Stimulated activated CD4-positive, alpha-beta T cell treated with anti-CD3 and anti-CD28 coated beads, Interleukin-4, amount 100 ng/mL, for 1 hour (primary cell): Measurements from ENCODE around the gene ADARB2.
"Not testable (repeated sequence)": the region's sequence is repeated elsewhere in the genome, so short reads cannot be mapped to it uniquely, and the experiment has no call there.

ENCODE experiments used
- DNase-seq: peaks from one replicate; pipeline ENCODE4 v3.0.0-alpha.2; 2020

The ADARB2 gene

GRCh38 chr10:1360011-1360557, 377.2 kb downstream of the ADARB2 start:
- DNase-seq, result no peak

DNA sequence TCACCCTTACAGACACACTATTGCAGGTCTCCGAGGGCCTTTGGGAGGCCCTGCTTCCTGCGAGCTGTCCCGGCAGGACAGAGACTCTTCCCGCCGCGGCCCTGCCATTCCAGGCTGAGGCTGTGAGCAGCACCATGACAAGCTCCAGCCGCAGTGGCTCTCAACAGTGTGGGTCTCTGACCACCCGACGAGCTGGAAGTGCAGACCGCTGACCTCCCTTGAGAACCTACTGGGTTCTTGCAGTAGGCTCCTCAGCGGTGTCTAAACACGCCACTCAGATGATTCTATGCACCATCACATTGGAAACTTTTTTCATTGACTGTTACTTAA, 377.7 kb downstream of the ADARB2 start:
- DNase-seq, result no peak

DNA sequence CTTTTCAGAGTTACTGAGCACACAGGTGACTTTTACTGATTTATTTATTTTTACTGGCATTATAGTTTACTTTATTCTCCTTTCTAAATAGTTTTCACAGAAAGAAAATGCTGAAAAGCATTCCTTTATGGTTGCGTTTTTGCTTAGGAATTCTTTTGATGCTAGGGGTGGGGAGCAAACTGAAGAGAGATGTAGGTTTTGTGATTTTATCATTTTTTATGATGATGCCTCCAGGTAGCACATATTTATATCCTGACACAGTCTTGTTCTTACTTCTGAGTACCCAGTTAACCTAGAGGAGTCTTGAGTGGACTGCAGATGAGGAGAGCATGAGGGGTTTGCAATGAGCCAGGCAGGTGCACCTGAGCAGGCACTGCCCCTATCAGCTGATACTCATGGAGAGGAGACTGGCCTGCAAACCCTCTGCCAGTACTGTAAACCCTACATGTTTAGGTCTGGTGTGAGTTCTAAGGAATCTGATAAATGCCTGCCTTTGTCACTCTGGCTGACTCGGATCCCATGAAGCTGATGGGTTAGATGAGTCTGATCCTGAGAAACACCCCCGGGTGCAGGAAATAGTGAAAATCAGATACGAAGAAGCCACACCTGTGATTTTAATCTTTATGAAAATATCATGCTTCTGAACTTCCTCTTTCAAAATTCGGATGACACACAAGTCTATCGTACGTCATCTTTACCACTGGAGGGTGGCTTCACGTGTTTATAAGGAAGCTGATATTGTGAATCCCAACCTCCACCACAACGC, 378.3 kb downstream of the ADARB2 start:
- DNase-seq, result no peak

GRCh38 chr10:1358147-1358546, 379.2 kb downstream of the ADARB2 start:
- DNase-seq, result no peak

- no peak for DNase-seq
Measured at GRCh38 chr10:1356349-1356748, 381.0 kb downstream of the ADARB2 start.

DNA sequence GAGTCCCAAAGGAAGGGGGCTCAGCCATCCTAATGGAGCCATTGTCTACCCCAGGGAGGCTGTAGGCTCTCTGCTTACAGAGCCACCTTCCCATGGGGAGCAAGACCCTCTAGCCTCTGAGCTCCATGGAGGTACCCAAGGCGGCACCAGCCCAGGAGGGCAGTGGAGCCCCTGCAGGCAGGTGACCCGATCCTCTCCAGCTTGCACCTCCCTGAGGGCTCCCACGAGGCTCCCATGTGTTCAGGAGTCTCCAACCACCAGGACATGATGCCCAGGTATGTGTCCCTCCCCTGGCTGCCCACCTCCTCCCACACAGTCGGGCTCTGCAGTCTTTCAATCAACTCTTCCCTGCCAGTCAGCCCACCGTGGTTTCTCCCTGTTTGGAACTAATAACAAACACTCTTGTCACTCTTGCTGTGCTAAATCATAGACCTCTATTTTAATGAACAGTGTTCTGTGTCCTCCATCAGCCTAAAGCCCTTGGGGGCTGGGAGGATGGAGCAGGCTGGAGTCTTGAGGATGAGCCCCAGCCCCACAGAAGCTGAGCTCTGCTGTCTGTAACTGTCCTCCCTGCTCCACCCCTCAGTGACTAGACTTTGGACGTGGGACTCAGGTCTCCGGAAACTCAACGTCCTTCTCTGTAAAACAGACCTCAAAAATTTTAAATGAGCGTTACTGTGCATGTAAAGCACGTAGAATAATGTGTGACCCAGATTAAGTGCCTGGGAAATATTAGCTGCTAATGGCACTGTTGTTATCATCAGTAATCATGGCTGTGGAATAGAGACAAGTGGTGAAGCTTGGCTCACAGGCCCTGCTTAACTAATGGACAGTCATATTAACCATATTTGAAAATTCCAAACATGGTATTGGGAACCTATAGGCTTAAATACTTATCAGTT, 382.3 kb downstream of the ADARB2 start:
- no peak for DNase-seq

- DNase-seq, result not testable (repeated sequence)
Measured at GRCh38 chr10:1352296-1352695, 385.0 kb downstream of the ADARB2 start.

DNA sequence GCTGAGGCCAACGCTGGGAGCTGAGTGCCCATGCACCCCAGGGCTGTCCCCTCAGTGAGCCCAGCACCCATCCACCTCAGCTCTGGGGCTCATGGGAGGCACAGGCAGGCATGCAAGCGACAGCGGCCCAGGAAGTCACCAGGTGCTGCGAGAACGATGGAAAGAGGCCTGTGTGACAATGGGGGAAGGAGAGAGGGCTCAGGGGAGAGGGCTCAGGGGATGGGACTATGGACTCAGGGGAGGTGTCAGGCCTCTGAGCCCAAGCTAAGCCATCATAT, 388.6 kb downstream of the ADARB2 start:
- no peak for DNase-seq

DNA sequence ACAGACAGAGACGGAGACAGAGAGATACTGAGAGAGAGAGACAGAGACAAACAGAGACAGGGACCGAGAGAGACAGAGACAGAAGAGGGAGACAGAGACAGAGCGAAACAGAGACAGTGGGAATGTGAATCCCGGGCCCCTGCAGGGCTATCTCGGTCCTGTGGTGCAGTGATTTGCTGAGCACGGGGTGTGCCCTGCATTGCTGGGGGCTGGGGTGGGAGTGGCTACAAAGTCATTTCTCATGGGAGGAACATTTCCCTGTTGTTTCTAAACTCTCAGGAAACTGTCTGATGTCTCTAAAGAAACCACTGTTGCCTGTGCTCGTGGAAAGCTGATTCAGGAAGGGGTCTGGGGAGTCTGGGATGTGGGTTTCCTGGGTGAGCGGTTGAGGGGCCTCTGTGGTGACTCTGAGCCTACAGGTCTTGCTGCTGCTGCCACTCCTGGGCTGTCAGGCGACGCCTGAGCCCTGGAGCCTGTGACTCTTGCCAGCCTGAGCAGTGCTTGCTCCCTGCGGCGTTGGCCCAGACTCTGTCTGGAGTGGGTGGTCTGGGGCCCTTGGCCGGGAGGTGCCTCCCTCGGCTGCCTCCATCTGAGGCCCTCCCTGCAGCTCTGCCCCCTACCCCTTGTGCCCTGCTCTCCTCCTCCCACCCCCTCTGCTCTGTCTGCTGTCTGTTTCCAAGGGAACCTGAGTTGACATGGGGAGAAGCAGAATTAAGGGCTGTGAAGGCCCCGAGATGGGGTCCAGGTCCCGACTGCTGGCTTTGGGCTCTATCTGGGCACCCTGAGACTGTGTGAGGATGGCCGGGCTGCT, 389.2 kb downstream of the ADARB2 start:
- no peak for DNase-seq

- DNase-seq, result no peak
Measured at GRCh38 chr10:1347525-1347924, 389.8 kb downstream of the ADARB2 start.

GRCh38 chr10:1346201-1346600, 391.1 kb downstream of the ADARB2 start:
- no peak for DNase-seq

GRCh38 chr10:1345368-1345767, 392.0 kb downstream of the ADARB2 start:
- no peak for DNase-seq

DNA sequence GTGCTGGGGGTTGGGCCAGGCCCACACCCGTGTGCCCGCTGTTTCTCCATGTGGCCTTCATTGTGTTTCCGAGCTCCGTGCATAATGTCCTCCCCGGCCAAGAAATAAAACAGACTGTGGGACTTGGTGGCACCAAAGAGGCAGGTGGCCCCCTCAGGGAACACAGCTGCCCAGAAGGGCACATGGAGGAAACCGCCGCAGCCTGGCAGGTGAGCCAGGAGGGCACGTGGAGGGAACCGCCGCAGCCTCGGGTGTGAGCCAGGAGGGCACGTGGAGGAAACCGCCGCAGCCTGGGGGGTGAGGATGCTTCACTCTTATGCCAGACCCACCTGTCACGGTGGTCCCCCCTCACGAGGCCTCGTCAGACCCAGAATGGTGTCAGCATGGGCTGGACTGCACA, 392.5 kb downstream of the ADARB2 start:
- no peak for DNase-seq

- no peak for DNase-seq
Measured at GRCh38 chr10:1344408-1344807, 392.9 kb downstream of the ADARB2 start.

DNA sequence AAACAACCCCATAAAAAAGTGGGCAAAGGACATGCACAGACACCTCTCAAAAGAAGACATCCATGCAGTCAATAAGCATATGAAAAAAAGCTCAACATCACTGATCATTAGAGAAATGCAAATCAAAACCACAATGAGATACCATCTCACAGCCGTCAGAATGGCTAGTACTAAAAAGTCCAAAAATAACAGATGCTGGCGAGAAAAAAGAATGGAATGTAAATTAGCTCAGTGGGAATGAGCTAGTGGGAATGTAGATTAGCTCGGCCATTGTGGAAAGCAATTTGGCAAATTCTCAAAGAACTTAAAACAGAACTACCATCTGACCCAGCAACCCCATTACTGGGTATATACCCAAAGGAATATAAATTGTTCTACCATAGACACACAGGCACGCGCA, 394.1 kb downstream of the ADARB2 start:
- DNase-seq, result no peak

- not testable (repeated sequence) for DNase-seq
Measured at GRCh38 chr10:1341052-1341451, 396.3 kb downstream of the ADARB2 start.

DNA sequence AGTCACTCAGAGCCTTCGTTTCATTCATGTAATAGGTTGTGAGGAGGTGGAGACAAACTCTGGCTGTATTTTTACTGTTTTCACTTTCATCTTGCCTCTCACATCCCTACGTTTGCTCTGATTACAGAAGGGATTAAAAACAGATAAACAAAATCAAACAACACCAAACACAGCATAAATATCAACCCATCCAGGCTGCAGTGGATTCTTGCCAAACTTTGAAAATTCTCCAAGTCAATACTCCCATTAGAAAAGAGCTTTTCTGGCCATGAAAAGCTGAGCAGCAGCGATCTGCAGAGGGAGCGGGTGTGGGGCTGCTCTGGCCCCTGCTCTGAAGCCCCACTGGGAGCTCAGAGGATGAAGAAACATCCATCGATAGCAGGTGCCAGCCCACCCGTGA, 397.9 kb downstream of the ADARB2 start:
- no peak for DNase-seq

- DNase-seq, result no peak
Measured at GRCh38 chr10:1335642-1336041, 401.7 kb downstream of the ADARB2 start.

GRCh38 chr10:1333981-1334380, 403.3 kb downstream of the ADARB2 start:
- DNase-seq, result no peak

DNA sequence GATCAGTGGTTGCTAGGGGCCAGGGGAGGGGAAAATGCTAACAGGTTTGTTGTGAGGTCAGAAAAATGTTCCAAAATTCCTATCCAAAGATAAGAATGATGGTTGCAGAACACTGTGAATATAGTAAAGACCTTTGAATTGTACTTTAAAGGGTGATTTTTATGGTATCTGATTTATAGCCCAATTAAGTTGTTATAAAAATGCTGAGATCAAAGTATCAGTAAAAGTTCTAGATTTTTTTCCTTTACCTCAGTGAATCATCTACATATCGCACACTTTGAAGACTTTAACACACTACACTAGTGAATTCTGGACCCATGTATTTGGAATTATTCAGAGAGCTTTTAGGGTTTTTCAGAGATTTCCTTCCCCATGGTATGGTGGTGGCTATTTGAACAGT, 405.8 kb downstream of the ADARB2 start:
- DNase-seq, result no peak

GRCh38 chr10:1329622-1330021, 407.7 kb downstream of the ADARB2 start:
- DNase-seq, result no peak

GRCh38 chr10:1328981-1329614, 408.2 kb downstream of the ADARB2 start:
- DNase-seq, result no peak
